ENCODE data around the gene CUL4A.

The CUL4A gene

GRCh38 chr13:113187883-113188665, 21.3 kb upstream of the CUL4A start:
- no peak overlapping the region for H3K27ac ChIP-seq
- H3K9ac ChIP-seq, result no peak overlapping the region
- H3K4me1 ChIP-seq, result peaks cover 14% of the 10 kb centered on the region
- no peaks in the 10 kb centered on the region for H3K9me3 ChIP-seq
- no peak overlapping the region for H3K4me2 ChIP-seq
- H3K4me3 ChIP-seq, result no peak overlapping the region
- H3K36me3 ChIP-seq, result peaks cover 98% of the 10 kb centered on the region
- peaks cover 69% of the 10 kb centered on the region for H4K20me1 ChIP-seq
- no peak for TF ChIP-seq Cebpa-rat (IDR thresholded peaks at IDR 0.05)
- H3K27me3 ChIP-seq, result no peaks in the 10 kb centered on the region

GRCh38 chr13:113190181-113190580, 19.2 kb upstream of the CUL4A start:
- Histone ChIP-seq H3K36me3 (peaks cover 96% of the 10 kb centered on the region), H3K4me2 (no peak overlapping the region)

GRCh38 chr13:113192279-113192678, 17.1 kb upstream of the CUL4A start:
- H4K20me1 ChIP-seq, result peaks cover 52% of the 10 kb centered on the region
- H3K9ac ChIP-seq, result no peak overlapping the region
- no peaks in the 10 kb centered on the region for H3K9me3 ChIP-seq
- H3K4me2 ChIP-seq, result no peak overlapping the region
- H3K27ac ChIP-seq, result no peak overlapping the region
- H3K4me3 ChIP-seq, result no peak overlapping the region
- H3K4me1 ChIP-seq, result no peaks in the 10 kb centered on the region
- peaks cover 98% of the 10 kb centered on the region for H3K36me3 ChIP-seq
- no peaks in the 10 kb centered on the region for H3K27me3 ChIP-seq
- no peak for TF ChIP-seq Cebpa-rat (IDR thresholded peaks at IDR 0.05)

More at GRCh38 chr13:113190181-113190580, 19.2 kb upstream of the CUL4A start:
- H3K4me3 ChIP-seq, result no peak overlapping the region
- no peak for TF ChIP-seq Cebpa-rat (IDR thresholded peaks at IDR 0.05)
- H3K9ac ChIP-seq, result no peak overlapping the region
- H3K4me1 ChIP-seq, result peaks cover 7% of the 10 kb centered on the region
- H3K27me3 ChIP-seq, result no peaks in the 10 kb centered on the region
- H3K9me3 ChIP-seq, result no peaks in the 10 kb centered on the region
- peaks cover 60% of the 10 kb centered on the region for H4K20me1 ChIP-seq
- H3K27ac ChIP-seq, result no peak overlapping the region

- peaks cover 98% of the 10 kb centered on the region for H3K36me3 ChIP-seq
- no peak overlapping the region for H3K27ac ChIP-seq
- TF ChIP-seq Cebpa-rat (IDR thresholded peaks at IDR 0.05), result no peak
- H3K9me3 ChIP-seq, result no peaks in the 10 kb centered on the region
- no peaks in the 10 kb centered on the region for H3K4me1 ChIP-seq
- no peak overlapping the region for H3K4me2 ChIP-seq
- no peak overlapping the region for H3K9ac ChIP-seq
- peaks cover 52% of the 10 kb centered on the region for H4K20me1 ChIP-seq
- H3K4me3 ChIP-seq, result no peak overlapping the region
- H3K27me3 ChIP-seq, result no peaks in the 10 kb centered on the region
Measured at GRCh38 chr13:113192902-113193301, 16.5 kb upstream of the CUL4A start.

GRCh38 chr13:113195360-113195759, 14.1 kb upstream of the CUL4A start:
- TF ChIP-seq Cebpa-rat (IDR thresholded peaks at IDR 0.05), result no peak
- Histone ChIP-seq H3K4me3 (no peak overlapping the region), H4K20me1 (peaks cover 65% of the 10 kb centered on the region), H3K4me2 (no peak overlapping the region), H3K36me3 (peaks cover 98% of the 10 kb centered on the region), H3K9ac (no peak overlapping the region), H3K27ac (no peak overlapping the region), H3K27me3 (no peaks in the 10 kb centered on the region), H3K9me3 (no peaks in the 10 kb centered on the region), H3K4me1 (no peaks in the 10 kb centered on the region)

- peaks cover 90% of the 10 kb centered on the region for H3K36me3 ChIP-seq
- no peak for TF ChIP-seq Cebpa-rat (IDR thresholded peaks at IDR 0.05)
- H3K9ac ChIP-seq, result no peak overlapping the region
Measured at GRCh38 chr13:113196970-113197737, 12.3 kb upstream of the CUL4A start.

GRCh38 chr13:113201815-113202214, 7.6 kb upstream of the CUL4A start:
- H3K4me2 ChIP-seq, result no peak overlapping the region
- H3K9ac ChIP-seq, result no peak overlapping the region
- peaks cover 100% of the 10 kb centered on the region for H4K20me1 ChIP-seq
- no peak overlapping the region for H3K4me3 ChIP-seq
- H3K27me3 ChIP-seq, result no peaks in the 10 kb centered on the region
- H3K4me1 ChIP-seq, result peaks cover 30% of the 10 kb centered on the region
- H3K9me3 ChIP-seq, result no peaks in the 10 kb centered on the region
- TF ChIP-seq Cebpa-rat (IDR thresholded peaks at IDR 0.05), result no peak
- H3K27ac ChIP-seq, result no peak overlapping the region
- peaks cover 81% of the 10 kb centered on the region for H3K36me3 ChIP-seq

More at GRCh38 chr13:113196970-113197737, 12.3 kb upstream of the CUL4A start:
- no peak overlapping the region for H3K4me3 ChIP-seq
- no peaks in the 10 kb centered on the region for H3K9me3 ChIP-seq
- no peak overlapping the region for H3K27ac ChIP-seq
- H3K4me2 ChIP-seq, result no peak overlapping the region
- peaks cover 75% of the 10 kb centered on the region for H4K20me1 ChIP-seq
- H3K27me3 ChIP-seq, result no peaks in the 10 kb centered on the region
- H3K4me1 ChIP-seq, result no peaks in the 10 kb centered on the region

- Histone ChIP-seq H3K4me1 (peaks cover 40% of the 10 kb centered on the region), H3K27me3 (no peaks in the 10 kb centered on the region), H3K9ac (peak overlapping the region; percentile 3; the same call in 1 of the 2 replicates), H3K9me3 (no peaks in the 10 kb centered on the region), H3K27ac (no peak overlapping the region), H3K36me3 (peaks cover 72% of the 10 kb centered on the region), H4K20me1 (peaks cover 100% of the 10 kb centered on the region), H3K4me3 (no peak overlapping the region), H3K4me2 (no peak overlapping the region)
- TF ChIP-seq Cebpa-rat (IDR thresholded peaks at IDR 0.05), result no peak
Measured at GRCh38 chr13:113202912-113203311, 6.5 kb upstream of the CUL4A start.

- no peak overlapping the region; the same call in 1 of the 2 replicates for H3K27ac ChIP-seq
- H4K20me1 ChIP-seq, result peaks cover 91% of the 10 kb centered on the region
- H3K27me3 ChIP-seq, result no peaks in the 10 kb centered on the region
- no peaks in the 10 kb centered on the region for H3K9me3 ChIP-seq
- peak overlapping the region; percentile 3; the same call in 1 of the 2 replicates for H3K9ac ChIP-seq
- TF ChIP-seq Cebpa-rat (IDR thresholded peaks at IDR 0.05), result no peak
- no peak overlapping the region for H3K4me3 ChIP-seq
- peaks cover 40% of the 10 kb centered on the region for H3K4me1 ChIP-seq
- H3K4me2 ChIP-seq, result peak overlapping the region; percentile 22
- H3K36me3 ChIP-seq, result peaks cover 64% of the 10 kb centered on the region
Measured at GRCh38 chr13:113203507-113204377, 5.7 kb upstream of the CUL4A start.
